MCF 10A (cell line): ENCODE results near the gene MTTP. TPM values are rescaled to one million over a fixed set of nuclear protein-coding genes. Genes with fewer than 3 reads are reported as not detected.

ENCODE experiments used
- BruUV-seq: library from RNA; stranded (reverse); fragments of 400-500 nt; replicated peaks from 2 replicates; lab custom pipeline; 2021; lab: Mats Ljungman, UMichigan
- CTCF ChIA-PET: fragments of 300-600 bp; sonication (Branson Sonifier 250); formaldehyde crosslinking; extraction: SDS; loops from one replicate; lab custom pipeline; 2021; ENCODE audit warnings: antibody characterized with exemption, inconsistent platforms; lab: Yijun Ruan, JAX
- POLR2A ChIA-PET: fragments of 300-600, 350-650 bp; sonication (Branson Sonifier 250); formaldehyde crosslinking; extraction: SDS; loops from one replicate; lab custom pipeline; 2020; ENCODE audit warnings: antibody characterized with exemption, inconsistent platforms; lab: Yijun Ruan, JAX
- DNase-seq: peaks from one replicate; pipeline ENCODE4 v3.0.0-alpha.2; 2018; ENCODE audit not compliant: unreplicated experiment
- H3K27ac Mint-ChIP-seq: one replicate; pipeline ENCODE4 v1.8.0; 2022; ENCODE audit warnings: mild to moderate bottlenecking, low read depth, mixed read lengths; ENCODE audit not compliant: unreplicated experiment
- H3K27me3 Mint-ChIP-seq: one replicate; pipeline ENCODE4 v1.8.0; 2022; ENCODE audit warnings: mixed read lengths; ENCODE audit not compliant: insufficient read depth, unreplicated experiment
- H3K36me3 Mint-ChIP-seq: one replicate; pipeline ENCODE4 v1.8.0; 2022; ENCODE audit warnings: mild to moderate bottlenecking, moderate library complexity, mixed read lengths; ENCODE audit not compliant: insufficient read depth, unreplicated experiment
- H3K4me1 Mint-ChIP-seq: one replicate; pipeline ENCODE4 v1.8.0; 2022; ENCODE audit warnings: mixed read lengths; ENCODE audit not compliant: insufficient read depth, unreplicated experiment
- H3K4me3 Mint-ChIP-seq: one replicate; pipeline ENCODE4 v1.8.0; 2022; ENCODE audit warnings: mild to moderate bottlenecking, moderate library complexity, mixed read lengths; ENCODE audit not compliant: unreplicated experiment
- H3K9me3 Mint-ChIP-seq: one replicate; pipeline ENCODE4 v1.8.0; 2022; ENCODE audit warnings: mixed read lengths; ENCODE audit not compliant: unreplicated experiment
- intact Hi-C: fragments of 100-400 bp; cut with micrococcal nuclease; formaldehyde crosslinking; loops from 2 replicates; pipeline ENCODE4 v1.14.1; 2022
- total RNA-seq: library from RNA; stranded (reverse); gene quantifications from 2 replicates; pipeline ENCODE4 v1.2.3, GENCODE V29; 2022
- TF ChIP-seq, protein P1 (sequence below): fragments of 200-600 bp; IDR thresholded peaks from one replicate; pipeline ENCODE4 v1.8.0; 2022; ENCODE audit warnings: antibody characterized with exemption, mild to moderate bottlenecking; ENCODE audit not compliant: unreplicated experiment

Gene MTTP
- total RNA-seq, 1 experiment from 2014 or later: 0.51 TPM

DNA sequence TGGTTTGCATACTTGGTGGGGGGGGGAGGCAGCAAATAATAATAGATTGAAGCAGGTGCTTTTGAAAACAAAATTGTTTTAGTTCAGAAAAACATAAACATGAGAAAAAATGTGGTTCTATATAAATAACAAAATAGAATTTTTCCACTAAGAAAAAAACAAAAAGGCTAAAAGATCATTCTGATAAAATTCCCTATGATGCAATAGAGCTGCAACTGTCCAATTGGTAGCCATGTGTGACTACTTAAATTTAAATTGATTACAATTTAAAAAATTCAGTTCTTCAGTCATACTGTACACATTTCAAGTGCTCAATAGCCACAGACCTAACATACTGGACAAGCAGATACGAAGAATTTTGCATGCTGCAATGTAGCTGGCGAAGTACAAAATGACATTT, 21.8 kb upstream of the MTTP start:
- H3K27ac Mint-ChIP-seq: no peak overlapping the region
- DNase-seq: no peak
- no TSS peak for BruUV-seq
- POLR2A ChIA-PET: interaction anchor here (0.6 to 0.7 kb wide), 2 partner anchors 107 to 421 kb away, joined by 3 read pairs; no protein-coding TSS in a partner anchor
- no peaks in the 10 kb centered on the region for H3K9me3 Mint-ChIP-seq
- CTCF ChIA-PET: interaction anchor here (0.6 to 1.2 kb wide), 2 partner anchors 68 to 332 kb away, joined by 3 to 5 read pairs; no protein-coding TSS in a partner anchor
- H3K4me3 Mint-ChIP-seq: no peak overlapping the region
- no peaks in the 10 kb centered on the region for H3K27me3 Mint-ChIP-seq
- no peaks in the 10 kb centered on the region for H3K4me1 Mint-ChIP-seq
- TF ChIP-seq, protein P1, sequence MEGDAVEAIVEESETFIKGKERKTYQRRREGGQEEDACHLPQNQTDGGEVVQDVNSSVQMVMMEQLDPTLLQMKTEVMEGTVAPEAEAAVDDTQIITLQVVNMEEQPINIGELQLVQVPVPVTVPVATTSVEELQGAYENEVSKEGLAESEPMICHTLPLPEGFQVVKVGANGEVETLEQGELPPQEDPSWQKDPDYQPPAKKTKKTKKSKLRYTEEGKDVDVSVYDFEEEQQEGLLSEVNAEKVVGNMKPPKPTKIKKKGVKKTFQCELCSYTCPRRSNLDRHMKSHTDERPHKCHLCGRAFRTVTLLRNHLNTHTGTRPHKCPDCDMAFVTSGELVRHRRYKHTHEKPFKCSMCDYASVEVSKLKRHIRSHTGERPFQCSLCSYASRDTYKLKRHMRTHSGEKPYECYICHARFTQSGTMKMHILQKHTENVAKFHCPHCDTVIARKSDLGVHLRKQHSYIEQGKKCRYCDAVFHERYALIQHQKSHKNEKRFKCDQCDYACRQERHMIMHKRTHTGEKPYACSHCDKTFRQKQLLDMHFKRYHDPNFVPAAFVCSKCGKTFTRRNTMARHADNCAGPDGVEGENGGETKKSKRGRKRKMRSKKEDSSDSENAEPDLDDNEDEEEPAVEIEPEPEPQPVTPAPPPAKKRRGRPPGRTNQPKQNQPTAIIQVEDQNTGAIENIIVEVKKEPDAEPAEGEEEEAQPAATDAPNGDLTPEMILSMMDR: no peak
- intact Hi-C loops: no loop called here
- H3K36me3 Mint-ChIP-seq: peaks cover 13% of the 10 kb centered on the region

DNA sequence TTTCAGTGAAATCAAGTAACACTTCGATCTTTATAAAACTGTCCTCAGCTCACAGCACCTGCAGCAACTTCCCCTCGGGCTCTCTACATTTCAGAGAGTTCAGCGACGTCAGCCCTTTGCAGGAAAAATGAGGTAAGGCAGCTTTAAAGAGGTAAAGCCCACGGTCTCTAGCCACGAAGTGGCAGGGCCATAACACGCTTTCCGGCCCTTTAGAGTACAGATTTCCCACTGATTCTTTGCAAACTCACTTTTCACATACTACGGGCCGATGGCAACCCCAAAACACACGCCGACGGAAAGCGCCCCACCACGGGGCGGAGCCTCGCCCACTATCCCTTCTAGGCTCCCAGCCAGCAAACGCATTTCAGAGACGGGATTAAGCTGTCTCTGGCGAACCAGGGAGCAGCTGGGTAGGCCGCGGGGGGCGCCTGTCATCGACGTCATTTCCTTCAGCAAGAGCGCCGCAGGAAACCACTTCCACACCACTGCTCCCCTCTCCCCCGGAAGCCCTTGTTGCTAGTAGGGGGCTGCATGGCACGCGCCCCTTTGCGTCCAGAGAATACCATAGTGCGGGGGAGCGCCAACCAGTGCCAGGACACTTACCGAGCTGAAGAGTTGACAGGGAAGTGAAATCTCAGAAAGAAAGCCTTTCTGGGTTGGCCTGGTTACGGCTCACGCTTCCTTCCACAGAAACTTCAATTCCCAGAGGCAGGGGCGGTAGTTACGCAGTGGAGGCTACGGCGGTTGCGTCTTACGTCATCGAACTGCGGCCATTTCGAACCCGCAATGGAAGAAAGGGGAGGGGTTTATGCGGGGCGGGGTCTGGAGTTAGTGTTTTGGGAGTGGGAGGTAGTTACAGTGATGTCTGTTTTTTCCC, 11.1 kb upstream of the MTTP start, which contains the start of gene TRMT10A:
TRMT10A (minus strand) TSS at position 730 of the 877 bp plus-strand sequence. CDS start 4,701 bp downstream, outside the sequence.
- Mint-ChIP-seq H3K9me3 (no peaks in the 10 kb centered on the region), H3K27me3 (peaks cover 15% of the 10 kb centered on the region), H3K36me3 (peaks cover 12% of the 10 kb centered on the region), H3K4me1 (no peaks in the 10 kb centered on the region), H3K4me3 (peak within 1 kb of the TSS; percentile 93), H3K27ac (peak within 1 kb of the TSS; percentile 100)
- BruUV-seq: TSS peak; percentile 87
- ChIA-PET POLR2A (interaction anchor here (0.5 to 3.3 kb wide), 33 partner anchors 9 to 1421 kb away, joined by 3 to 34 read pairs (median 4); partner anchors contain the start of genes DAPP1, DNAJB14, H2AZ1 and LAMTOR3), CTCF (interaction anchor here (0.6 to 2.6 kb wide), 12 partner anchors 13 to 385 kb away, joined by 3 to 20 read pairs (median 3); no protein-coding TSS in a partner anchor)
- TF ChIP-seq, protein P1: no peak
- peak; percentile 97 for DNase-seq
- intact Hi-C loops: loop anchor here (1.0 to 2.0 kb wide), 2 partner anchors 199 to 386 kb away; no protein-coding TSS in a partner anchor

DNA sequence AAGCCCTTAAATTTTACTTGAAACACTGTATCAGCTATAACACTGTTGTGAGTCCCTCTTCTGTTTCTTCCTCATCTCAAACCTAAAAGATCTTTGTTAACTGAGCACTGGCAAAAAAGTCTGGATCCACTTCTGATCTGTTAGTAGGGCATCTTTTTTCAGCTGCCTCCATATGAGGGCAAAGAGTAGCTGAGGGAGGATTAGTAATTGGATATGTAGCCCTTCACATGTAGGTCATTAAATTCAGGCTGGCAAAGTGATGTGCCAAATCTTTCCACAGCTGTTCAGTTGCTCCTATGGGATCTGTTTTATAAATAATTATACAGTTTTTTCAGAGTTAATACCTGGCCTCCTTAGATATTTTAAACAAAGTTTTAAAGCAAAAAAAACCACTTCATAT, 9.7 kb upstream of the MTTP start:
- peaks cover 28% of the 10 kb centered on the region for H3K27me3 Mint-ChIP-seq
- CTCF ChIA-PET: interaction anchor here (2.6 kb wide), 1 partner anchor 243 kb away, joined by 20 read pairs; no protein-coding TSS in a partner anchor
- peak overlapping the region; percentile 93 for H3K4me3 Mint-ChIP-seq
- DNase-seq: no peak
- TF ChIP-seq, protein P1: no peak
- H3K36me3 Mint-ChIP-seq: peaks cover 12% of the 10 kb centered on the region
- BruUV-seq: no TSS peak
- intact Hi-C loops: no loop called here
- no peak overlapping the region for H3K27ac Mint-ChIP-seq
- H3K9me3 Mint-ChIP-seq: no peaks in the 10 kb centered on the region
- POLR2A ChIA-PET: interaction anchor here (0.6 to 3.3 kb wide), 6 partner anchors 8 to 384 kb away, joined by 3 to 34 read pairs (median 13); partner anchors contain the start of genes DAPP1 and DNAJB14
- H3K4me1 Mint-ChIP-seq: no peaks in the 10 kb centered on the region

DNA sequence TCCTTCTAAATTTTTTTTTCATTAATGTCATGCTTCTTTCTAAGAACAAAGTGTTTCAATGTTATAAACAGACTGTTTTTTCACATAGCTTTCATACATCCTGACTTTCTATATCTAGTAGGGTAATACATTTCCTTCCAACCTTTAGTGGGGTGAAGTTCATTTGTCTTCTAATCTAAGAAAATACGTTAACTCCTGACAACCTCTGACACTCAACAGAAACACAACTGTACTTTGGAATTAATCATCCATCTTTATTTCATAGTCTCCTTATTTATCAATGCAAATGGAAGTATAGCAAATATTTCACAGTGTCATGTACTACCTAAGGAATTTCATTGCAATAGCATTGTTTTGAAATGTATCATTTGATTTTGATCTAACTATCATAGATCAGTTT, 2.7 kb upstream of the MTTP start:
- TF ChIP-seq, protein P1: no peak

More for the DNA sequence above, 2.7 kb upstream of the MTTP start:
- Mint-ChIP-seq H3K4me1 (no peaks in the 10 kb centered on the region), H3K9me3 (no peaks in the 10 kb centered on the region), H3K27ac (no peak overlapping the region), H3K27me3 (peaks cover 63% of the 10 kb centered on the region), H3K36me3 (no peaks in the 10 kb centered on the region), H3K4me3 (no peak overlapping the region)
- DNase-seq: no peak
- BruUV-seq: no TSS peak
- intact Hi-C loops: no loop called here
- POLR2A ChIA-PET: interaction anchor here (1.0 to 2.1 kb wide), 3 partner anchors 8 to 151 kb away, joined by 3 to 19 read pairs (median 7); partner anchors contain the start of gene TRMT10A
- CTCF ChIA-PET: interaction anchor here (0.6 to 1.5 kb wide), 2 partner anchors 234 to 236 kb away, joined by 3 to 7 read pairs; no protein-coding TSS in a partner anchor
